Muscle layer of duodenum (tissue), 2 donors: ENCODE data around the gene DSG3.
"Not testable (repeated sequence)": the region's sequence is repeated elsewhere in the genome, so short reads cannot be mapped to it uniquely, and the experiment has no call there.

Source experiments
- H3K27ac ChIP-seq: one replicate; pipeline ENCODE4 v1.7.0; 2013; ENCODE audit warnings: mild to moderate bottlenecking, low read length
- H3K27me3 ChIP-seq: one replicate; pipeline ENCODE4 v1.7.0; 2013; ENCODE audit warnings: low read depth, mild to moderate bottlenecking, control low read depth, low read length
- H3K36me3 ChIP-seq, 2 donors: one replicate each; pipeline ENCODE4 v1.7.0; 2013; ENCODE audit warnings: low read length in 2 of 2, control low read depth in 1 of 2, mild to moderate bottlenecking in 1 of 2; ENCODE audit not compliant: insufficient read depth in 2 of 2, control insufficient read depth in 1 of 2
- H3K4me1 ChIP-seq, 2 donors: one replicate each; pipeline ENCODE4 v1.7.0; 2013; ENCODE audit warnings: low read length in 2 of 2, mild to moderate bottlenecking in 2 of 2, control low read depth in 1 of 2, moderate library complexity in 1 of 2; ENCODE audit not compliant: insufficient read depth in 2 of 2, control insufficient read depth in 1 of 2
- H3K4me3 ChIP-seq, 2 donors: one replicate each; pipeline ENCODE4 v1.7.0; 2013; ENCODE audit warnings: low read length in 2 of 2, low read depth in 1 of 2, mild to moderate bottlenecking in 1 of 2
- H3K9me3 ChIP-seq, 2 donors: one replicate each; pipeline ENCODE4 v1.7.0; 2013; ENCODE audit warnings: low read length in 2 of 2, control low read depth in 1 of 2, mild to moderate bottlenecking in 1 of 2; ENCODE audit not compliant: control insufficient read depth in 1 of 2
- donor health status: healthy.

The DSG3 gene

GRCh38 chr18:31494705-31495244 is 47.2 kb downstream of the DSG3 start:
- not testable (repeated sequence) for H3K27me3 ChIP-seq, H3K27ac ChIP-seq, H3K4me3 ChIP-seq, H3K36me3 ChIP-seq, H3K9me3 ChIP-seq, H3K4me1 ChIP-seq

- no peaks in the 10 kb centered on the region for H3K4me1 ChIP-seq
- no peaks in the 10 kb centered on the region for H3K36me3 ChIP-seq
- H3K4me3 ChIP-seq, result peak overlapping the region in 1 of 2 donors; percentile 67
- H3K9me3 ChIP-seq, result no peaks in the 10 kb centered on the region
- peak overlapping the region; percentile 8 for H3K27ac ChIP-seq
- no peaks in the 10 kb centered on the region for H3K27me3 ChIP-seq
These were observed 49.9 kb downstream of the DSG3 start for GRCh38 chr18:31497404-31497835.

GRCh38 chr18:31497836-31498573 is 50.5 kb downstream of the DSG3 start, which contains the start of gene DSG2:
TSS of gene DSG2 (plus strand) at chr18:31498177. CDS start at chr18:31498252, 75 bp downstream.
- Histone ChIP-seq H3K4me1 (no peaks in the 10 kb centered on the region), H3K27ac (peak within 1 kb of the TSS; percentile 87), H3K27me3 (no peaks in the 10 kb centered on the region), H3K4me3 (peak within 1 kb of the TSS; percentile 67 to 68), H3K9me3 (no peaks in the 10 kb centered on the region), H3K36me3 (no peaks in the 10 kb centered on the region)

- H3K4me3 ChIP-seq, result peak overlapping the region; percentile 67 to 68
- H3K27ac ChIP-seq, result peak overlapping the region; percentile 87
- no peaks in the 10 kb centered on the region for H3K36me3 ChIP-seq
- H3K27me3 ChIP-seq, result no peaks in the 10 kb centered on the region
- H3K9me3 ChIP-seq, result no peaks in the 10 kb centered on the region
- H3K4me1 ChIP-seq, result no peaks in the 10 kb centered on the region
These were observed 51.3 kb downstream of the DSG3 start for GRCh38 chr18:31498574-31499524.

GRCh38 chr18:31500051-31500688 is 52.6 kb downstream of the DSG3 start:
- Histone ChIP-seq H3K36me3 (no peaks in the 10 kb centered on the region), H3K9me3 (no peaks in the 10 kb centered on the region), H3K4me1 (no peaks in the 10 kb centered on the region), H3K27me3 (no peaks in the 10 kb centered on the region), H3K4me3 (no peak overlapping the region), H3K27ac (no peak overlapping the region)

GRCh38 chr18:31503011-31503410 is 55.5 kb downstream of the DSG3 start:
- no peaks in the 10 kb centered on the region for H3K36me3 ChIP-seq
- no peaks in the 10 kb centered on the region for H3K27me3 ChIP-seq
- H3K27ac ChIP-seq, result no peak overlapping the region
- H3K9me3 ChIP-seq, result no peaks in the 10 kb centered on the region
- no peaks in the 10 kb centered on the region for H3K4me1 ChIP-seq
- H3K4me3 ChIP-seq, result no peak overlapping the region

- H3K9me3 ChIP-seq, result no peaks in the 10 kb centered on the region
- H3K36me3 ChIP-seq, result no peaks in the 10 kb centered on the region
- no peaks in the 10 kb centered on the region for H3K4me1 ChIP-seq
- no peaks in the 10 kb centered on the region for H3K27me3 ChIP-seq
- no peak overlapping the region for H3K27ac ChIP-seq
- H3K4me3 ChIP-seq, result no peak overlapping the region
These were observed 57.1 kb downstream of the DSG3 start for GRCh38 chr18:31504455-31505147.

- no peaks in the 10 kb centered on the region for H3K9me3 ChIP-seq
- H3K27me3 ChIP-seq, result no peaks in the 10 kb centered on the region
- no peak overlapping the region for H3K27ac ChIP-seq
These were observed 57.6 kb downstream of the DSG3 start for GRCh38 chr18:31505156-31505555.

GRCh38 chr18:31506024-31506742 is 58.6 kb downstream of the DSG3 start:
- Histone ChIP-seq H3K4me3 (no peak overlapping the region), H3K4me1 (no peaks in the 10 kb centered on the region), H3K27ac (no peak overlapping the region), H3K9me3 (no peaks in the 10 kb centered on the region), H3K27me3 (no peaks in the 10 kb centered on the region), H3K36me3 (no peaks in the 10 kb centered on the region)

More at GRCh38 chr18:31505156-31505555, 57.6 kb downstream of the DSG3 start:
- no peaks in the 10 kb centered on the region for H3K36me3 ChIP-seq
- H3K4me1 ChIP-seq, result no peaks in the 10 kb centered on the region
- no peak overlapping the region for H3K4me3 ChIP-seq

GRCh38 chr18:31507124-31507523 is 59.6 kb downstream of the DSG3 start:
- not testable (repeated sequence) for H3K9me3 ChIP-seq, H3K27me3 ChIP-seq, H3K4me1 ChIP-seq, H3K4me3 ChIP-seq, H3K27ac ChIP-seq, H3K36me3 ChIP-seq
